Ovary (tissue), 9 donors: Measurements from ENCODE around the gene CLPSL1. TPM values are rescaled to one million over a fixed set of nuclear protein-coding genes. Genes with fewer than 3 reads are reported as not detected.

Experiments used
- DNase-seq, 5 donors: peaks; one replicate each; pipeline ENCODE4 v3.0.0-alpha.2; 2019 to 2020
- H3K27ac ChIP-seq, 2 donors: fragments of 200-600 bp; one replicate each; pipeline versions ENCODE4 v1.5.1 to v1.8.0; 2019 to 2022
- H3K27me3 ChIP-seq: fragments of 200-600 bp; one replicate; pipeline ENCODE4 v1.8.0; 2022
- H3K36me3 ChIP-seq: fragments of 200-600 bp; sonication (generic); one replicate; pipeline ENCODE4 v1.5.1; 2019
- H3K4me1 ChIP-seq: one replicate; pipeline ENCODE4 v1.8.1; 2013; ENCODE audit warnings: mild to moderate bottlenecking, moderate library complexity; ENCODE audit not compliant: insufficient read depth
- H3K4me3 ChIP-seq: fragments of 200-600 bp; sonication (generic); one replicate; pipeline ENCODE4 v1.5.1; 2017
- H3K9me3 ChIP-seq, 2 donors: fragments of 200-600 bp in 1 of 2; sonication (generic) in 1 of 2; one replicate each; pipeline versions ENCODE4 v1.5.1 to v1.8.1; 2013 to 2019; ENCODE audit warnings: mild to moderate bottlenecking in 1 of 2, moderate library complexity in 1 of 2
- EP300 ChIP-seq: sonication (generic); formaldehyde crosslinking; IDR thresholded peaks from one replicate; pipeline ENCODE4 v1.6.1; 2017; ENCODE audit warnings: antibody characterized with exemption
- POLR2A ChIP-seq: fragments of 450-650 bp; IDR thresholded peaks from one replicate; pipeline ENCODE4 v1.6.1; 2017; ENCODE audit warnings: antibody characterized with exemption, mild to moderate bottlenecking, moderate library complexity
- WGBS, 3 donors: extraction: QIAGEN DNeasy Blood & Tissue Kit in 1 of 3; methylation state at CpG; one replicate each; pipeline versions ENCODE4 v1.1.5 to v1.1.7; 2013 to 2017; 5-methylcytosine and 5-hydroxymethylcytosine counted together
- intact Hi-C, 4 donors: fragments of 100-400 bp; cut with DNase I; formaldehyde crosslinking; loops; one replicate each; pipeline versions ENCODE4 v1.11.0 to v1.15.1; 2022 to 2023
- polyA plus RNA-seq, 2 donors: library from polyadenylated mRNA; stranded (reverse); fragments of 200-250 nt in 1 of 2; fragments of 350-450 nt in 1 of 2; fragmentation: Illumina TruSeq in 1 of 2; extraction: RNeasy Lipid Tissue Mini Kit (QIAGEN cat#74804) in 1 of 2; gene quantifications; one replicate each; pipeline ENCODE4 v1.2.3, GENCODE V29; 2013 to 2014
- total RNA-seq, 7 donors: library from RNA; depleted of rRNA in 2 of 7; stranded (reverse); fragments of >200 nt in 2 of 7; fragmentation: NEBNext Ultra II Directional in 3 of 7; extraction: Animal tissue kit (Norgen Biotek cat#: 25700) in 3 of 7; gene quantifications; one replicate each; pipeline versions ENCODE4 v1.1.0 to v1.2.4, GENCODE V29; 2016 to 2023
- TF ChIP-seq, protein P1 (sequence below), 3 donors: fragments of 450-650 bp in 2 of 3; fragments of 200-600 bp in 1 of 3; IDR thresholded peaks; one replicate each; pipeline versions ENCODE4 v1.5.1 to v1.8.0; 2016 to 2022; ENCODE audit warnings: antibody characterized with exemption in 3 of 3, mild to moderate bottlenecking in 1 of 3
- donor health status: DM: no; HTN: no; CAD: no; lungs with moderate emphysema.
- donor health status: DM: no; HTN: no; CAD: no.
- donor health status: Bipolar disorder and iron deficiency.
- donor health status: DM: yes; HTN: yes; CAD: no.
- donor health status: DM: no; HTN: no; CAD: no.
- donor health status: DM: yes; HTN: yes; CAD: no.

The CLPSL1 gene
- total and polyA plus RNA-seq, 9 donors: not detected

DNA sequence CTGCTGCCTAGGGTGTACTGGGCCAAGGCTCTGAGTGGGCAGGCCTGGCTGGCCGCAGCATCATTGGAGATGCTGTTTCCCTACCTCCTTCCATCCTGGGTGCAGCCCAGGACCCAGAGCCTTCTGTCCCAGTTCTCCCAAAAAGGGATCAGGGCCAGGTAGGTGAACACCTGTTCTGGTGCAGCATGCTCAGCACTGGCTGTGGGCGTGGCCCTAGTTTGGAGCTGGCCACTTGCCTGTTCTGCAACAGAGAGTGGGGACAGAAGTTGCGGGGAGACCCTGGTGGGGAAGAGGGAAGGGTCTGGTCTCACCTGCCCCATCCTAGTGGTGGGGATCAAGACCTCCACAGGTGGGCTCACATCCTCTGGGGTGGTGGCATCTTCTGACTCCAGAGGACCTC, 45.4 kb upstream of the CLPSL1 start:
- TF ChIP-seq POLR2A: no peak
- TF ChIP-seq, protein P1, sequence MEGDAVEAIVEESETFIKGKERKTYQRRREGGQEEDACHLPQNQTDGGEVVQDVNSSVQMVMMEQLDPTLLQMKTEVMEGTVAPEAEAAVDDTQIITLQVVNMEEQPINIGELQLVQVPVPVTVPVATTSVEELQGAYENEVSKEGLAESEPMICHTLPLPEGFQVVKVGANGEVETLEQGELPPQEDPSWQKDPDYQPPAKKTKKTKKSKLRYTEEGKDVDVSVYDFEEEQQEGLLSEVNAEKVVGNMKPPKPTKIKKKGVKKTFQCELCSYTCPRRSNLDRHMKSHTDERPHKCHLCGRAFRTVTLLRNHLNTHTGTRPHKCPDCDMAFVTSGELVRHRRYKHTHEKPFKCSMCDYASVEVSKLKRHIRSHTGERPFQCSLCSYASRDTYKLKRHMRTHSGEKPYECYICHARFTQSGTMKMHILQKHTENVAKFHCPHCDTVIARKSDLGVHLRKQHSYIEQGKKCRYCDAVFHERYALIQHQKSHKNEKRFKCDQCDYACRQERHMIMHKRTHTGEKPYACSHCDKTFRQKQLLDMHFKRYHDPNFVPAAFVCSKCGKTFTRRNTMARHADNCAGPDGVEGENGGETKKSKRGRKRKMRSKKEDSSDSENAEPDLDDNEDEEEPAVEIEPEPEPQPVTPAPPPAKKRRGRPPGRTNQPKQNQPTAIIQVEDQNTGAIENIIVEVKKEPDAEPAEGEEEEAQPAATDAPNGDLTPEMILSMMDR (IDR thresholded peaks at IDR 0.05): no peak
- TF ChIP-seq EP300: no peak
- no peak overlapping the region for H3K4me3 ChIP-seq
- peaks cover 7% of the 10 kb centered on the region for H3K4me1 ChIP-seq
- peak in 1 of 5 donors; percentile 50 for DNase-seq
- H3K27ac ChIP-seq: no peak overlapping the region
- whole genome bisulfite sequencing, 3 donors: 85 to 90% (median 86%) methylated on average over 3 of the region's 3 CpGs
- H3K9me3 ChIP-seq: no peaks in the 10 kb centered on the region
- H3K36me3 ChIP-seq: no peaks in the 10 kb centered on the region
- H3K27me3 ChIP-seq: no peaks in the 10 kb centered on the region
- intact Hi-C loops: loop anchor here in 2 of 4 donors (5.0 to 10.0 kb wide), 2 partner anchors 213 to 241 kb away; partner anchors contain the start of gene TEAD3 (in 1 of the 2)

DNA sequence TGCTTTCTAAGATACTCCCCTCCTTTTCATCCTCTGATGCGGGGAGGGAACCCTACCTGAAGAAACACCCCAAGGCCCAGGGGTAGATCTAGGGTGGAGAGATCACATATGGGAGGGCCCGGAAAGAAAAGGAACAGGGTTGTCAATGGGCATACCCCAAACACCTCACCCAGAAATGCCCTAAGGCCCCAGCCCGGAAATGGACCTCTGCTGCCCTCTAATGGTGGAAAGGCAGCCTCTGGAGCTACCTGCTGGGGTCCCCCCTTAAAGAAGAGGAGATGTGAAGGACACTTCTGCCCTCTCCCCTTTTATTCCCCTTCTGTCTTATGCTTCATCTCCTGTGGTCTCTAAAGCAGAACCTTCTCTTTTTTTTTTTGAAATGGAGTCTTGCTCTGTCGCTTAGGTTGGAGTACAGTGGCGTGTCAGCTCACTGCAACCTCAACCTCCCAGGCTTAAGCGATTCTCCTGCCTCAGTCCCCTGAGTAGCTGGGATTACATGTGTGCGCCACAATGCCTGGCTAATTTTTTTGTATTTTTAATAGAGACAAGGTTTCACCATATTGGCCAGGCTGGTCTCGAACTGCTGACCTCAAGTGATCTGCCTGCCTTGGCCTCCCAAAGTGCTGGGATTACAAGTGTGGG, 44.4 kb upstream of the CLPSL1 start:
- TF ChIP-seq, protein P1 (IDR thresholded peaks at IDR 0.05): peak; percentile 77 to 89 (median 88)
- TF ChIP-seq POLR2A: no peak
- TF ChIP-seq EP300: no peak
- intact Hi-C loops: loop anchor here in 3 of 4 donors (2.0 to 10.0 kb wide), 4 partner anchors 150 to 242 kb away; partner anchors contain the start of gene TEAD3 (in 1 of the 3)

DNA sequence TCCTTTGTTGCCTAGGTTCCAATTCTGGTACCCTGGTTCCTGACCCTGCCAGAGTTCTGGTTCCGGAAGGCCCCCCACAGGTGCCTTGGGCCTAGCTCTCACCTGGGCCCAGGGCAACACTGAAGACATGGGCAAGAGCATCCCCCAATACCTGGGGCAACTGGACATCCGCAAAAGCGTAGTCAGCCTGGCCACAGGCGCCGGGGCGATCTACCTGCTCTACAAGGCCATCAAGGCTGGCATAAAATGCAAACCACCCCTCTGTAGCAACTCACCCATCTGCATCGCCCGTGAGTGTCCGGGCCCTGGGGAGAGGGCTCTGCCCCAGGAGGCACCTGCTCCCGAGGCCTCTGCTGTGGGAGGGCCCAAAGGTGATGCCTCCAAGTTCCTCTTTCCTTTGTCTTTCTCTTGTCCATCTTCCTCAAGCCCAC, 43.8 kb upstream of the CLPSL1 start, which contains the start of gene ARMC12:
TSS of gene ARMC12 (plus strand) at position 51 of the 431 bp plus-strand sequence. CDS start at position 128, 77 bp downstream.
- intact Hi-C loops: loop anchor here (1.0 to 10.0 kb wide), 6 partner anchors 150 to 242 kb away; partner anchors contain the start of gene TEAD3 (in 1 of the 4)
- no peaks in the 10 kb centered on the region for H3K9me3 ChIP-seq
- WGBS, 3 donors: 86 to 91% (median 90%) methylated on average over 10 of the region's 10 CpGs
- no peak for TF ChIP-seq POLR2A
- TF ChIP-seq EP300: no peak
- TF ChIP-seq, protein P1 (IDR thresholded peaks at IDR 0.05): no peak
- H3K36me3 ChIP-seq: no peaks in the 10 kb centered on the region
- no peak for DNase-seq
- no peak within 1 kb of the TSS for H3K4me3 ChIP-seq
- peaks cover 4% of the 10 kb centered on the region for H3K4me1 ChIP-seq
- H3K27ac ChIP-seq: no peak within 1 kb of the TSS
- H3K27me3 ChIP-seq: no peaks in the 10 kb centered on the region

More for the DNA sequence above, 44.4 kb upstream of the CLPSL1 start:
- WGBS, 3 donors: 61 to 65% (median 61%) methylated on average over 8 of the region's 8 CpGs
- Histone ChIP-seq H3K4me3 (no peak overlapping the region), H3K36me3 (no peaks in the 10 kb centered on the region), H3K9me3 (no peaks in the 10 kb centered on the region), H3K4me1 (peaks cover 4% of the 10 kb centered on the region), H3K27me3 (no peaks in the 10 kb centered on the region), H3K27ac (no peak overlapping the region)
- peak; percentile 79 to 87 (median 86) for DNase-seq

DNA sequence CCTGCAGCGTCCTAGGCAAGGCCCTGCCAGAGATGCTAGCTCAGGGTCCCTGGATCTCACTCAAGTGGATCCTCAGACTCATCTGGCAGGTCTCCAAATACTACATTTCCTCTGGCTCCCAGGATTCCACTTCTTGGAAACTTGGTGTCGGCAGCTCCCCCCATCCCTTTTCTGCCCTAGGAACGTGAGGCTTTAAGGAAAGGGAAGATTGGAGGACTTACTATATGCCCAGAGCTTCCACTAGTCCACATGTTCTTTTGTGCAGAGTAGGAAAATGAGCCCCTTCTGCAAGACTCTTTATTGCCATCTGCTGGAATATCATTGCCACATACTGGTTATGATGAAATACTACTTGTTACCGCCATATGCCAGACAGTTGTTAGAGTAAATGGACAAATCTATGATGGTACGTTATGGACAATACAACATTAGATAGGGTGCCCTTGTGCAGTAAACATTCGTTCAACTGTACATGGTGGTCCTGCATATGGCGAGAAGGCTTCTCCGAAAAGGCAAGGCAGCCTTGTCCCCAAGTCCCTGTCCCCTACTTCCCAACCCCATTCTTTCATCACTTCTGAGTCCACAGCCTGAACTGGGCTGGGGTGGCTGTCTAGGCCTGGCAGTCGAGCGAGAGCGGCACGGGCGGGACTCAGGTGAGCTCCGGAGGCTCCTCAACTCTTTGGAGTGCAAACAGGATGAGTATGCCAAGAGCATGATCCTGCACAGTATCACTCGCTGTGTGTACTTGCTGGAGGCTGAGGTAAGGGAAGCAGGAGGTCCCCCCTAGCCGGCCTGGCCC, 43.2 kb upstream of the CLPSL1 start:
- intact Hi-C loops: loop anchor here (1.0 to 10.0 kb wide), 6 partner anchors 151 to 243 kb away; partner anchors contain the start of gene TEAD3 (in 1 of the 4)
- Histone ChIP-seq H3K27ac (no peak overlapping the region), H3K27me3 (no peaks in the 10 kb centered on the region), H3K4me1 (peaks cover 4% of the 10 kb centered on the region), H3K36me3 (no peaks in the 10 kb centered on the region), H3K9me3 (no peaks in the 10 kb centered on the region), H3K4me3 (no peak overlapping the region)
- TF ChIP-seq POLR2A (no peak), EP300 (no peak)
- TF ChIP-seq, protein P1 (IDR thresholded peaks at IDR 0.05): peak; percentile 83 to 97 (median 97)
- WGBS, 3 donors: 57 to 60% (median 58%) methylated on average over 16 of the region's 16 CpGs
- DNase-seq: peak in 1 of 5 donors; percentile 41
